Renal cortex interstitium (tissue), 11 donors: ENCODE results near the gene TMA7B. TPM values are rescaled to one million over a fixed set of nuclear protein-coding genes. Genes with fewer than 3 reads are reported as not detected.
"Not testable (repeated sequence)": the region's sequence is repeated elsewhere in the genome, so short reads cannot be mapped to it uniquely, and the experiment has no call there.

Experiments used
- DNase-seq, 11 donors: peaks; one replicate each; pipeline ENCODE4 v3.0.0-alpha.2; 2013; ENCODE audit warnings: low read depth in 9 of 11, low spot score in 4 of 11; ENCODE audit errors: extremely low read depth in 1 of 11
- polyA plus RNA-seq, 3 donors: library from polyadenylated mRNA; unstranded; fragments of 120-200 nt; gene quantifications; one replicate each; pipeline ENCODE4 v1.2.1, GENCODE V29; 2013; ENCODE audit not compliant: insufficient read length in 3 of 3

TMA7B gene
- polyA plus RNA-seq, 3 donors, result 0.14 to 0.20 (median 0.15) TPM

DNA sequence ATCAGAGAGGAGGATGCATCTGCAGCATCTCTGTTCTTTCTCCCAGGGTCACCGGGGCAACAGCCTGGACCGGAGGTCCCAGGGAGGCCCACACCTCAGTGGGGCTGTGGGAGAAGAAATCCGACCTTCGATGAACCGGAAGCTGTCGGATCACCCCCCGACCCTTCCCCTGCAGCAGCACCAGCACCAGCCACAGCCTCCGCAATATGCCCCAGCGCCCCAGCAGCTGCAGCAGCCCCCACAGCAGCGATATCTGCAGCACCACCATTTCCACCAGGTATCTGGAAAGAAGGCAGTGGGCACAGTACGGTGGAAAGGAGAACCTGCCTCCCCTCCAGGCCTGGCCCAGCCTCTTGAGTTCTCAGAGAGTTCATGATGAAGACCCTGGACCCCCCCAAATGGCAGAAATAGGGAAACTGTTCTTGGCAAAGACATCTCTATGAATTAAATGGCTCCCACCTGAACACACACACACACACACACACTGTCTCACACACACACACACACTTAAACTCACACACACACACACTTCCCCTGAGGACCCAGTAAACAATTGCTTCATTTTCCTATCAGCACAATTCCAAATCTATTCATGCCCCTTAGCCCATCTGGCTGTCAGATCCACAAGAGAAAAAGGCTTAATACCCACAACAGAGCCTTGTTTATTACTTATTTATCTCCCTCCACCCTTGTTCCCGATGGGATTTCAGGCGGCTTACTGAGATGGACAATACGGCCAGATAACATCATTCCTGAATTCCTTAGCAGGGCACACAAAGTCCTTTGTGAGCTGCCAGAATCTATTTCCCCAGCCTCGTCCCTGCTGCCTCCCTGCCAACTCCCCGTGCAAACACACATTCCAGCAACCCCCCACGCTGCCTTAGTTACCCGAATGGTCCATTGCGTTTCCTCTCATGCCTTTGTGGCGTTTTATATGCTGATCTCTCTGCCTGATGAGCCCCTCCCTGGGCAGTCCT is 8.1 kb downstream of the TMA7B start:
- no peak for DNase-seq

DNA sequence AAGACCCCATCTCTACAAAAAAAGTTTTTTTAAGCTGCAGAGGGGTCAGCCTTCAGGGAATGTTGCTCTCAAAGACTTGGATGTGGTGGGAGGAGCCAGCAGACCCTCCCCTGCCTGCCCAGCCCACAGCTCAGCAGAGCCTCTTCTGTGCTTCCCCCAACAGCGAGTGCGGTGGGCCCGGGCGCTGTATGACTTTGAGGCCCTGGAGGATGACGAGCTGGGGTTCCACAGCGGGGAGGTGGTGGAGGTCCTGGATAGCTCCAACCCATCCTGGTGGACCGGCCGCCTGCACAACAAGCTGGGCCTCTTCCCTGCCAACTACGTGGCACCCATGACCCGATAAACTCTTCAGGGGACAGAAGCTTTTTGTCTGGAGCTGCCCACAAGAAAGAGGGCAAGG is 10.5 kb downstream of the TMA7B start:
- DNase-seq, result no peak

- DNase-seq, result no peak
These were observed 12.4 kb downstream of the TMA7B start for GRCh38 chr22:39972641-39973040.

GRCh38 chr22:39973656-39974055 is 13.5 kb downstream of the TMA7B start:
- no peak for DNase-seq

GRCh38 chr22:39974065-39974464 is 13.9 kb downstream of the TMA7B start:
- DNase-seq, result no peak

- no peak for DNase-seq
These were observed 18.9 kb downstream of the TMA7B start for GRCh38 chr22:39979048-39979447.

DNA sequence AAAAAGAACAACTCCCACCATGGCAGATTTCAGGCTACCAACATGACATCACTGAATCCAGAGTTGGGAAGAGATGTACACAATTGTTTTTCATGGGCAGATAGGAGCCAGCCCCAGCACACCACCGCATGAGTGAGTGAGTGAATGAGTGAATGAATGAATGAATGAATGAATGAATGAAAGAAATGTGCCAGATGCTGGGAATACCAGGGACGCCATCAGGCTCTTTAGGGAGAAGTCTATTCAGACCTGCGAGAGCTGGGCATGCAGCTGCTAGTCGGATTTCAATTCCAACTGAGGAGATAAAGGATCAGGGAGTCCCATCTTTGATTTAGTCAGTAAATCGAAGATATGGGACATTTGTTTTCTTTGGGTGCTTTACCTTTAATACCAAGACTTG is 19.3 kb downstream of the TMA7B start:
- no peak for DNase-seq

- DNase-seq, result no peak
These were observed 20.4 kb downstream of the TMA7B start for GRCh38 chr22:39980596-39980995.

DNA sequence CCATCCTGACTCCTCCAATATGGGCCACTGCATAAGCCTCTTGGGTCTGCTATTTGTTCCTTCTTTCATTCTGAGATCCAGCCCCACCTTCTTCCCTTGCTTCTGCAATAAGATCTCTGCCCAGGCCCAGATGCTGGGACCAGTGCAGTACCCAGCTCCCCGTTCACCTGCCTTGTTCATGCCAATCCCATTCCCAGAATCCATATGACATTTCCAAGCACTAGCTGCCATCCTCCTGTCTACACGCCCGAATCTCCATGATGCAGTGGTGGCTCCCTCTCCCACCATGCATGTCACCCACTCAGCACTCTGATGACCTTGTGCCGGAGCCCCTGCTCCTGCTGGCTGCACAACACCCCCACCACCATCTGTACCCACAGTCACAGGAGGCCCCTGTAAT is 23.1 kb downstream of the TMA7B start:
- DNase-seq, result no peak

GRCh38 chr22:39984006-39984405 is 23.8 kb downstream of the TMA7B start:
- DNase-seq, result no peak

DNA sequence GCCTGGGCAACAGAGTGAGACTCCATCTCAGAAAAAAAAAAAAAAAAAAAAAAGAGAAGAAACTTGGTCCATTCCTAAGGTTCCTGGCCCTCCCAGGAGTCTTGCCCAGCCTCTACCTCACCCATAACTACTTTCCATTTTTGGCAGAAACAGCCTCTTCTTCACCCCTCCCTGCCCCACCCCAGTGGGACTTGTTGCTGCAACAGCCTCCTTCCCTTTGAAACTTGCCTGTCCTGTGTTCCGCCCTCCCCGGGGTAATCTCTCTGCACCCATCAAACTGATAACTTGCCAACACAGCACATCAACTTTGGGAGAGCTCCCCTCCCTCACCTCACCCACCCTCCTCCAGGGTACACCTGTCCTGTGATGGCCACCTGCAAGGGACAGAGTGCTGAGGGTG is 24.5 kb downstream of the TMA7B start:
- no peak for DNase-seq

DNA sequence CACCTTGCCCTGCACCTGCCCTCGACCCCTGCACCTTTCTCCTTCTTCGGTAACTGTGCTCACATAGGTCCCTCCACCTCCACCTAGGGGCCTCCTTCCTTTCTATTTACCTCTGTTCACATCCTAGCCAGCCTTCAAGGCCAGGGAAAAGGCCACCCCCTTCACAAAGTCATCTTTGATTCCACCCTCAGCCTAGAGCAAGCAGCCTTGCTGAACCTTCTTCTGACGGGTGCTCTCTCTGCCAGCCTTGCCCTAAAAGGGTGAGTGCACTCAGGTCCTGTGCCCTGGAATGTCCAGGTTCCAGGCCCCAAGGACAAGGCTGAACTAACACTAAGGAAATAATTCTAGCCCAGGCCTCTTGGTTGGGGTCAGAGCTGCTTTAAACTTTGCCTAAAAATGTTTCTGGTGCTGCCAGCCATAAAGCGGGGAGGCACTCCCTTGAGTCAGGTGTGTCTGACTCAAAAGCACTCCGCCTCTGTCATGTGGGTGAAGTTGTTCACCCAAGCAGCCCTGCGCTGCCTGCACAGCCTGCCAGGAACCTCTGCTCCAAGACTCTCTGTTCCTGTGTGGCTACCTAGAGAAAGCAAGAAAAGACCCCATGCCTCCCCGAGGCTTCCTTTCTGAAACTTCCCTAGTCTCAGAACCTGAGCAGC is 25.3 kb downstream of the TMA7B start:
- no peak for DNase-seq

- no peak for DNase-seq
These were observed 28.4 kb downstream of the TMA7B start for GRCh38 chr22:39988386-39989114.

DNA sequence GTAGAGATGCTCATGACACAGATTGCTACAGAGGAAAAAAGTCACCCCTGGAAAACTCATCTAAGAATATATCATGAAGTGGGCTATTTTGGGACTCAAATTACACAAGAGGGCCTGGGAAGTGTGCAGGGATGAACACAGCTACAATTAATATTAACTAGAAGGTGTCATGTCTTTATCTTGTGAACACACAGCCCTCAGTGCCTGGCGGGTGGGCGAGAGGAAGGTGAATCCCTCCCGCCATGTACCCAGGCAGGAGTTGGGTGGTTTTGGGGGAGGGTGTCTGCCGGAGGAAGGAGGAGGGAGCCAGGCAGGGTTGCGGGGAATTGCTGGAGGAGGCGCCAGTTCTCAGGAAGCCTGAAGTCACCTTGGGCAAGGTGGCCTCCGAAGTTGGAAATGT is 29.4 kb downstream of the TMA7B start:
- DNase-seq, result no peak

- no peak for DNase-seq
These were observed 30.5 kb downstream of the TMA7B start for GRCh38 chr22:39990686-39991085.

GRCh38 chr22:39991159-39991860 is 31.1 kb downstream of the TMA7B start:
- no peak for DNase-seq

GRCh38 chr22:39992088-39992826 is 32.1 kb downstream of the TMA7B start:
- DNase-seq, result no peak

- not testable (repeated sequence) for DNase-seq
These were observed 32.7 kb downstream of the TMA7B start for GRCh38 chr22:39992894-39993293.
